HCT116 (cell line): ENCODE data around the gene IQGAP3.

Source experiments
- EGR1 ChIP-seq: IDR thresholded peaks from 2 replicates; pipeline ENCODE4 v1.6.1; 2012; ENCODE audit warnings: low read depth
- POLR2A ChIP-seq: IDR thresholded peaks from 2 replicates; pipeline ENCODE4 v1.7.0; 2011; ENCODE audit warnings: borderline replicate concordance; ENCODE audit not compliant: insufficient read depth, insufficient read length; ENCODE audit errors: extremely low read depth
- POLR2AphosphoS5 ChIP-seq: IDR thresholded peaks from 2 replicates; pipeline ENCODE4 v1.6.1; 2011; ENCODE audit warnings: mild to moderate bottlenecking, low read depth, low read length, moderate library complexity
- SIN3A ChIP-seq: IDR thresholded peaks from 2 replicates; pipeline ENCODE4 v1.6.1; 2012; ENCODE audit warnings: low read depth
- YY1 ChIP-seq: IDR thresholded peaks from 2 replicates; pipeline ENCODE4 v1.6.1; 2011; ENCODE audit warnings: low read length, low read depth, moderate library complexity, mild to moderate bottlenecking; ENCODE audit not compliant: insufficient replicate concordance; ENCODE audit errors: extremely low read depth
- TF ChIP-seq, protein P1 (sequence below), 3 experiments: fragments of 200-600 bp in 1 of 3; sonication (generic) in 1 of 3; IDR thresholded peaks in 2 of 3; conservative IDR thresholded peaks in 1 of 3; 2 replicates each; pipeline ENCODE4 v1.5.1; 2012 to 2017; ENCODE audit warnings: low read depth in 2 of 3, low read length in 2 of 3, antibody characterized with exemption in 1 of 3, borderline replicate concordance in 1 of 3, control low read depth in 1 of 3, mild to moderate bottlenecking in 1 of 3, mixed read lengths in 1 of 3, mixed run types in 1 of 3, moderate library complexity in 1 of 3; ENCODE audit not compliant: insufficient read depth in 1 of 3
- TF ChIP-seq, protein P2 (sequence below): IDR thresholded peaks from 2 replicates; pipeline ENCODE4 v1.6.1; 2012; ENCODE audit warnings: low read depth

DNA sequence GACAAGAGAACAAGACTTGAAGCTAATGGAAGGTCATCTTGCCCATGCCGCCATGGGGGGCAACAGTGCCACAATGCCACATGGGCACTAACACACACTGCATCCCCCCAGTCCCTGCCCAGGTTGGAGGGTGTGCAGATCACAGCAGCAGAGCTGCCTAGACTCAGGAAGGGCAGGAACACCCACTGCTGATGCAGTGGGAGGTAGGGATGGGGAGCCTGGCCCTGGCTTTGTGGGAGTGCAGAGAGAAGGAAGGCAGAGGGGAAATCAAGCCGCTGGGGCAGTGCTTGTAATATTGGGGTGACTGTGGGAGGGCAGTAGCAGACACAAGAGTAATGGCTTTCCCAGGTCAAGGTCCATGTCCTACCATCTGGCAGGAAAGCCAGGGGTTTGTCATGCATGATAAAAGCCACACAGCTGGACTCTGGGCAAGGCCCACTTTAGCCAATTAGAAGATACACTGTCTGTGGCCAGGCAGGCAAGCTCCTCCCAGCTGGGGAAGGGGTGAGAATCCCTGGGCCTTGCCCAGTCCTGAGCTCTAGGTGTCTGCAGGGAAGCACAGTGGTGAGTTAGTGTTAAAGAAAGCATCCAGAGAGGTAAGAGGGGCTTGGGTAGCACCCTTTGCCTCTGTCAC, 46.4 kb downstream of the IQGAP3 start:
- TF ChIP-seq POLR2A (no peak), YY1 (no peak), POLR2AphosphoS5 (no peak), EGR1 (no peak), SIN3A (no peak)
- TF ChIP-seq, protein P1, sequence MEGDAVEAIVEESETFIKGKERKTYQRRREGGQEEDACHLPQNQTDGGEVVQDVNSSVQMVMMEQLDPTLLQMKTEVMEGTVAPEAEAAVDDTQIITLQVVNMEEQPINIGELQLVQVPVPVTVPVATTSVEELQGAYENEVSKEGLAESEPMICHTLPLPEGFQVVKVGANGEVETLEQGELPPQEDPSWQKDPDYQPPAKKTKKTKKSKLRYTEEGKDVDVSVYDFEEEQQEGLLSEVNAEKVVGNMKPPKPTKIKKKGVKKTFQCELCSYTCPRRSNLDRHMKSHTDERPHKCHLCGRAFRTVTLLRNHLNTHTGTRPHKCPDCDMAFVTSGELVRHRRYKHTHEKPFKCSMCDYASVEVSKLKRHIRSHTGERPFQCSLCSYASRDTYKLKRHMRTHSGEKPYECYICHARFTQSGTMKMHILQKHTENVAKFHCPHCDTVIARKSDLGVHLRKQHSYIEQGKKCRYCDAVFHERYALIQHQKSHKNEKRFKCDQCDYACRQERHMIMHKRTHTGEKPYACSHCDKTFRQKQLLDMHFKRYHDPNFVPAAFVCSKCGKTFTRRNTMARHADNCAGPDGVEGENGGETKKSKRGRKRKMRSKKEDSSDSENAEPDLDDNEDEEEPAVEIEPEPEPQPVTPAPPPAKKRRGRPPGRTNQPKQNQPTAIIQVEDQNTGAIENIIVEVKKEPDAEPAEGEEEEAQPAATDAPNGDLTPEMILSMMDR (IDR thresholded peaks at IDR 0.05 in 2 of 3, conservative IDR thresholded peaks at IDR 0.05 in 1 of 3; ENCODE audit: borderline replicate concordance in 1 of 3, insufficient read depth in 1 of 3, low read depth in 2 of 3, low read length in 2 of 3) = no peak
- TF ChIP-seq, protein P2, sequence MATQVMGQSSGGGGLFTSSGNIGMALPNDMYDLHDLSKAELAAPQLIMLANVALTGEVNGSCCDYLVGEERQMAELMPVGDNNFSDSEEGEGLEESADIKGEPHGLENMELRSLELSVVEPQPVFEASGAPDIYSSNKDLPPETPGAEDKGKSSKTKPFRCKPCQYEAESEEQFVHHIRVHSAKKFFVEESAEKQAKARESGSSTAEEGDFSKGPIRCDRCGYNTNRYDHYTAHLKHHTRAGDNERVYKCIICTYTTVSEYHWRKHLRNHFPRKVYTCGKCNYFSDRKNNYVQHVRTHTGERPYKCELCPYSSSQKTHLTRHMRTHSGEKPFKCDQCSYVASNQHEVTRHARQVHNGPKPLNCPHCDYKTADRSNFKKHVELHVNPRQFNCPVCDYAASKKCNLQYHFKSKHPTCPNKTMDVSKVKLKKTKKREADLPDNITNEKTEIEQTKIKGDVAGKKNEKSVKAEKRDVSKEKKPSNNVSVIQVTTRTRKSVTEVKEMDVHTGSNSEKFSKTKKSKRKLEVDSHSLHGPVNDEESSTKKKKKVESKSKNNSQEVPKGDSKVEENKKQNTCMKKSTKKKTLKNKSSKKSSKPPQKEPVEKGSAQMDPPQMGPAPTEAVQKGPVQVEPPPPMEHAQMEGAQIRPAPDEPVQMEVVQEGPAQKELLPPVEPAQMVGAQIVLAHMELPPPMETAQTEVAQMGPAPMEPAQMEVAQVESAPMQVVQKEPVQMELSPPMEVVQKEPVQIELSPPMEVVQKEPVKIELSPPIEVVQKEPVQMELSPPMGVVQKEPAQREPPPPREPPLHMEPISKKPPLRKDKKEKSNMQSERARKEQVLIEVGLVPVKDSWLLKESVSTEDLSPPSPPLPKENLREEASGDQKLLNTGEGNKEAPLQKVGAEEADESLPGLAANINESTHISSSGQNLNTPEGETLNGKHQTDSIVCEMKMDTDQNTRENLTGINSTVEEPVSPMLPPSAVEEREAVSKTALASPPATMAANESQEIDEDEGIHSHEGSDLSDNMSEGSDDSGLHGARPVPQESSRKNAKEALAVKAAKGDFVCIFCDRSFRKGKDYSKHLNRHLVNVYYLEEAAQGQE = no peak
